Fibroblast of skin of back (primary cell): ENCODE results near the gene F10.
"Not testable (repeated sequence)": the region's sequence is repeated elsewhere in the genome, so short reads cannot be mapped to it uniquely, and the experiment has no call there.

Experiments
- DNase-seq: peaks from one replicate; pipeline ENCODE4 v3.0.0-alpha.2; 2013

Gene F10

GRCh38 chr13:113102727-113103126, 19.9 kb upstream of the F10 start:
- no peak for DNase-seq

- DNase-seq, result no peak
Measured at GRCh38 chr13:113103646-113104045, 19.0 kb upstream of the F10 start.

GRCh38 chr13:113105032-113105920, 17.3 kb upstream of the F10 start, which contains the start of gene F7:
Gene F7, plus strand, starts transcription at chr13:113105791. Its CDS starts 51 bp downstream, at chr13:113105842.
- DNase-seq, result peak; percentile 26

GRCh38 chr13:113105921-113106452, 16.6 kb upstream of the F10 start:
- DNase-seq, result no peak

- DNase-seq, result no peak
Measured at GRCh38 chr13:113106711-113107351, 15.8 kb upstream of the F10 start.

GRCh38 chr13:113108521-113108920, 14.1 kb upstream of the F10 start:
- not testable (repeated sequence) for DNase-seq

- DNase-seq, result no peak
Measured at GRCh38 chr13:113109151-113110047, 13.2 kb upstream of the F10 start.

- DNase-seq, result peak; percentile 25
Measured at GRCh38 chr13:113110048-113110851, 12.3 kb upstream of the F10 start.

GRCh38 chr13:113110852-113111315, 11.7 kb upstream of the F10 start:
- no peak for DNase-seq

- DNase-seq, result not testable (repeated sequence)
Measured at GRCh38 chr13:113111821-113112220, 10.8 kb upstream of the F10 start.

GRCh38 chr13:113112475-113112874, 10.1 kb upstream of the F10 start:
- DNase-seq, result not testable (repeated sequence)

GRCh38 chr13:113112893-113113845, 9.4 kb upstream of the F10 start:
- no peak for DNase-seq

GRCh38 chr13:113113846-113114271, 8.7 kb upstream of the F10 start:
- no peak for DNase-seq

GRCh38 chr13:113114511-113115362, 7.9 kb upstream of the F10 start:
- DNase-seq, result no peak

- no peak for DNase-seq
Measured at GRCh38 chr13:113115363-113116205, 7.0 kb upstream of the F10 start.

GRCh38 chr13:113116206-113116800, 6.3 kb upstream of the F10 start:
- no peak for DNase-seq

- no peak for DNase-seq
Measured at GRCh38 chr13:113116871-113117271, 5.7 kb upstream of the F10 start.
